GM23248 (cell line): ENCODE data around the gene ALKBH4.
"Not testable (repeated sequence)": the region's sequence is repeated elsewhere in the genome, so short reads cannot be mapped to it uniquely, and the experiment has no call there.

Experiments
- EZH2 ChIP-seq: fragments of 200-600 bp; sonication (generic); IDR thresholded peaks from 2 replicates; pipeline ENCODE4 v1.6.1; 2018; ENCODE audit warnings: antibody characterized with exemption, mild to moderate bottlenecking; ENCODE audit not compliant: insufficient read depth, poor library complexity, severe bottlenecking
- EZH2phosphoT487 ChIP-seq: fragments of 200-600 bp; sonication (generic); IDR thresholded peaks from 2 replicates; pipeline ENCODE4 v1.6.1; 2018; ENCODE audit warnings: antibody characterized with exemption, moderate library complexity, mild to moderate bottlenecking, low read depth; ENCODE audit not compliant: insufficient read depth

DNA sequence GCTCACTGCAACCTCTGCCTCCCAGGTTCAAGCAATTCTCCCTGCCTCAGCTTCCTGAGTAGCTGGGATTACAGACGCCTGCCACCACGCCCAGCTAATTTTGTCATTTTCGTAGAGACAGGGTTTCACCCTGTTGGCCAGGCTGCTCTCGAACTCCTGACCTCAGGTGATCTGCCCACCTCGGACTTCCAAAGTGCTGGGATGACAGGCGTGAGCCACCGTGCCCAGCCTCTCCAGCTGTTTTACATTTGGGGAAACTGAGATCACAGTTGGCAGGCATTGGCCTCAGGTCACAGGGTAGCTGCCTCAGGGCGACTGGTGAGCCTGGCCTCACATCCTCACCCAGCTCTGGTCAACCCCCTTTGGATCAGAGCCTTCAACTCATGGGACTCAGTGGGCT lies 45.9 kb upstream of the ALKBH4 start:
- TF ChIP-seq EZH2, EZH2phosphoT487: not testable (repeated sequence)
